CD4-positive, alpha-beta T cell (primary cell): ENCODE measurements around the gene MECP2. TPM values are rescaled to one million over a fixed set of nuclear protein-coding genes. Genes with fewer than 3 reads are reported as not detected.

ENCODE experiments used
- ATAC-seq: fragments of 200-7000 bp; cut with Tn5 transposase; one replicate; pipeline ENCODE4 v1.10.0; 2022; ENCODE audit warnings: mild to moderate bottlenecking; ENCODE audit not compliant: poor library complexity
- CTCF ChIA-PET: fragments of 350-600 bp; sonication (Branson Sonifier 250); formaldehyde crosslinking; loops from one replicate; lab custom pipeline; 2021; ENCODE audit warnings: antibody characterized with exemption, inconsistent platforms; lab: Charles Lee
- POLR2A ChIA-PET: fragments of 350-600 bp; sonication (Branson Sonifier 250); formaldehyde crosslinking; loops from one replicate; lab custom pipeline; 2021; ENCODE audit warnings: antibody characterized with exemption, inconsistent platforms; lab: Charles Lee
- DNase-seq, 14 experiments: peaks; one replicate each; pipeline ENCODE4 v3.0.0-alpha.2; 2013 to 2020; ENCODE audit warnings: mixed read lengths in 2 of 14
- H3K27ac ChIP-seq, 2 donors: one replicate each; pipeline versions ENCODE4 v1.5.1 to v1.7.0; 2013; ENCODE audit warnings: low read length in 2 of 2, low read depth in 1 of 2, mild to moderate bottlenecking in 1 of 2
- H3K27me3 ChIP-seq, 2 experiments: 1 replicate in 1 of 2; 2 replicates in 1 of 2; pipeline versions ENCODE4 v1.6.1 to v1.7.0; 2013; ENCODE audit warnings: low read length in 2 of 2, control low read depth in 1 of 2, mild to moderate bottlenecking in 1 of 2, moderate library complexity in 1 of 2; ENCODE audit not compliant: insufficient read depth in 2 of 2, control insufficient read depth in 1 of 2
- H3K36me3 ChIP-seq: one replicate; pipeline ENCODE4 v1.6.1; 2013; ENCODE audit warnings: low read length, control low read depth; ENCODE audit not compliant: insufficient read depth
- H3K4me1 ChIP-seq: one replicate; pipeline ENCODE4 v1.6.1; 2013; ENCODE audit warnings: low read length, control low read depth; ENCODE audit not compliant: insufficient read depth
- H3K4me3 ChIP-seq: one replicate; pipeline ENCODE4 v1.5.1; 2013; ENCODE audit warnings: mild to moderate bottlenecking, low read length, moderate library complexity
- H3K9me3 ChIP-seq, 2 experiments: 1 replicate in 1 of 2; 2 replicates in 1 of 2; pipeline versions ENCODE4 v1.6.1 to v1.7.0; 2013; ENCODE audit warnings: low read length in 2 of 2, mild to moderate bottlenecking in 2 of 2, control low read depth in 1 of 2, moderate library complexity in 1 of 2; ENCODE audit not compliant: control insufficient read depth in 1 of 2, insufficient read depth in 1 of 2
- H3K27ac Mint-ChIP-seq: one replicate; pipeline ENCODE4 v1.8.0; 2020; ENCODE audit warnings: mixed read lengths
- H3K27me3 Mint-ChIP-seq: one replicate; pipeline ENCODE4 v1.8.0; 2021; ENCODE audit warnings: mixed read lengths
- H3K36me3 Mint-ChIP-seq: one replicate; pipeline ENCODE4 v1.8.0; 2021; ENCODE audit warnings: low read depth, mixed read lengths
- H3K4me1 Mint-ChIP-seq: one replicate; pipeline ENCODE4 v1.8.0; 2021; ENCODE audit warnings: low read depth, mixed read lengths
- H3K4me3 Mint-ChIP-seq: one replicate; pipeline ENCODE4 v1.8.0; 2020; ENCODE audit warnings: mild to moderate bottlenecking, mixed read lengths
- H3K9me3 Mint-ChIP-seq: one replicate; pipeline ENCODE4 v1.8.0; 2020; ENCODE audit warnings: mixed read lengths
- CTCF ChIP-seq: fragments of 200-600 bp; IDR thresholded peaks from one replicate; pipeline ENCODE4 v1.8.0; 2022; ENCODE audit warnings: antibody characterized with exemption, mild to moderate bottlenecking
- intact Hi-C, 2 experiments: fragments of 100-400 bp; cut with DNase I in 1 of 2; cut with micrococcal nuclease in 1 of 2; formaldehyde crosslinking; loops; one replicate each; pipeline versions ENCODE4 v1.15.1 to v1.9.0; 2023 to 2025; cut with DNase I, micrococcal nuclease
- total RNA-seq, 174 experiments: library from RNA in 2 of 174; stranded (reverse) in 2 of 174; gene quantifications; one replicate each; pipeline ENCODE4 v1.2.3 and lab custom pipeline; 2021 to 2026

Gene MECP2
- total RNA-seq, 2 experiments from 2014 or later: 120 to 133 TPM

GRCh38 chrX:154023276-154024000 lies 74.1 kb downstream of the MECP2 start:
- CTCF ChIA-PET: no interaction called here
- Mint-ChIP-seq H3K4me3 (peak overlapping the region; percentile 9), H3K27ac (no peak overlapping the region), H3K9me3 (no peaks in the 10 kb centered on the region), H3K27me3 (no peaks in the 10 kb centered on the region), H3K4me1 (peaks cover 5% of the 10 kb centered on the region), H3K36me3 (peaks cover 32% of the 10 kb centered on the region)
- H3K4me1 ChIP-seq: peaks cover 25% of the 10 kb centered on the region
- intact Hi-C loops: no loop called here
- DNase-seq (no peak), ATAC-seq (no peak)
- H3K36me3 ChIP-seq: peaks cover 21% of the 10 kb centered on the region
- POLR2A ChIA-PET: no interaction called here
- H3K4me3 ChIP-seq: no peak overlapping the region
- H3K27ac ChIP-seq: no peak overlapping the region
- TF ChIP-seq CTCF: no peak
- no peaks in the 10 kb centered on the region for H3K27me3 ChIP-seq
- no peaks in the 10 kb centered on the region for H3K9me3 ChIP-seq

- Mint-ChIP-seq H3K4me3 (no peak overlapping the region), H3K27me3 (no peaks in the 10 kb centered on the region), H3K4me1 (peaks cover 5% of the 10 kb centered on the region), H3K27ac (no peak overlapping the region), H3K9me3 (no peaks in the 10 kb centered on the region), H3K36me3 (peaks cover 19% of the 10 kb centered on the region)
- no peak for TF ChIP-seq CTCF
- ChIA-PET POLR2A (no interaction called here), CTCF (no interaction called here)
- H3K27ac ChIP-seq: peak overlapping the region in 1 of 2 donors; percentile 7
- peaks cover 20% of the 10 kb centered on the region for H3K36me3 ChIP-seq
- H3K9me3 ChIP-seq: no peaks in the 10 kb centered on the region
- ATAC-seq (no peak), DNase-seq (no peak)
- intact Hi-C loops: no loop called here
- H3K4me1 ChIP-seq: peaks cover 30% of the 10 kb centered on the region
- no peak overlapping the region for H3K4me3 ChIP-seq
- H3K27me3 ChIP-seq: no peaks in the 10 kb centered on the region
Observed at GRCh38 chrX:154022108-154022507, 75.4 kb downstream of the MECP2 start.

DNA sequence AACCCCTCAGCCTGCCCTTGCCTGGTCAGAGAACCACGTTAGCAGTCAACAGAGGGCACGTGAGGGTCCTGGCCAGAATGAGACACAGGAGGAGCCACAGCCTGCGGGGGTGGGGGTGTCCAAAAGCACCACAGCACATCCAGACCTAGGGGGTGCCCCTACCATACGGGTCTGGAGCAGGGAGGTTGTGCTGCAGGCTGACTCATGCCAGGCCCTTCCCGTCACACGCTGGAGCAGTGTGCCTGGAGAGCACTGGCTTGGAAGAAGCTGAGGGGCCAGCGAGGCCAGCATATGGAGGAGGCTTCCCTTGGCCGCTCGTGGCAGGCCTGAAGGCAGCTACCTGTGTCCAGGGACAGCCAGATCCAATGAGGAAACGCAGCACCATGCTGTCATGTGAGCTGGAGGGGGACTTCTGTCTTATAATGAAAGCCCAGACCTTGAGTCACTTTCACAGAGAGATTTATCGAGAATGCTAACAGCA lies 76.3 kb downstream of the MECP2 start:
- DNase-seq (peak in 2 of 14 experiments; percentile 47 to 65), ATAC-seq (no peak)
- H3K4me3 ChIP-seq: no peak overlapping the region
- ChIA-PET CTCF (no interaction called here), POLR2A (no interaction called here)
- H3K27me3 ChIP-seq: no peaks in the 10 kb centered on the region
- no peak for TF ChIP-seq CTCF
- no peak overlapping the region for H3K4me3 Mint-ChIP-seq
- no peaks in the 10 kb centered on the region for H3K9me3 Mint-ChIP-seq
- peaks cover 34% of the 10 kb centered on the region for H3K4me1 ChIP-seq
- peaks cover 28% of the 10 kb centered on the region for H3K36me3 ChIP-seq
- H3K9me3 ChIP-seq: no peaks in the 10 kb centered on the region
- peaks cover 19% of the 10 kb centered on the region for H3K36me3 Mint-ChIP-seq
- H3K27ac Mint-ChIP-seq: peak overlapping the region; percentile 94
- H3K27ac ChIP-seq: peak overlapping the region in 1 of 2 donors; percentile 70
- H3K4me1 Mint-ChIP-seq: peaks cover 5% of the 10 kb centered on the region
- H3K27me3 Mint-ChIP-seq: no peaks in the 10 kb centered on the region
- intact Hi-C loops: no loop called here
